OCI-LY1 (cell line): Measurements from ENCODE around the gene SLC22A25.
"Not testable (repeated sequence)": the region's sequence is repeated elsewhere in the genome, so short reads cannot be mapped to it uniquely, and the experiment has no call there.

ENCODE experiments used
- EZH2 ChIP-seq: fragments of 200-600 bp; sonication (generic), shearing (Covaris generic); IDR thresholded peaks from 2 replicates; pipeline ENCODE4 v1.8.0; 2017; ENCODE audit warnings: borderline replicate concordance, mixed run types, mild to moderate bottlenecking, antibody characterized with exemption, low read length, moderate library complexity, mixed read lengths
- TF ChIP-seq, protein P1 (sequence below): fragments of 200-600 bp; sonication (generic), shearing (Covaris generic); IDR thresholded peaks from 2 replicates; pipeline ENCODE4 v1.5.1; 2017; ENCODE audit warnings: mild to moderate bottlenecking, antibody characterized with exemption, low read length, moderate library complexity, mixed read lengths

DNA sequence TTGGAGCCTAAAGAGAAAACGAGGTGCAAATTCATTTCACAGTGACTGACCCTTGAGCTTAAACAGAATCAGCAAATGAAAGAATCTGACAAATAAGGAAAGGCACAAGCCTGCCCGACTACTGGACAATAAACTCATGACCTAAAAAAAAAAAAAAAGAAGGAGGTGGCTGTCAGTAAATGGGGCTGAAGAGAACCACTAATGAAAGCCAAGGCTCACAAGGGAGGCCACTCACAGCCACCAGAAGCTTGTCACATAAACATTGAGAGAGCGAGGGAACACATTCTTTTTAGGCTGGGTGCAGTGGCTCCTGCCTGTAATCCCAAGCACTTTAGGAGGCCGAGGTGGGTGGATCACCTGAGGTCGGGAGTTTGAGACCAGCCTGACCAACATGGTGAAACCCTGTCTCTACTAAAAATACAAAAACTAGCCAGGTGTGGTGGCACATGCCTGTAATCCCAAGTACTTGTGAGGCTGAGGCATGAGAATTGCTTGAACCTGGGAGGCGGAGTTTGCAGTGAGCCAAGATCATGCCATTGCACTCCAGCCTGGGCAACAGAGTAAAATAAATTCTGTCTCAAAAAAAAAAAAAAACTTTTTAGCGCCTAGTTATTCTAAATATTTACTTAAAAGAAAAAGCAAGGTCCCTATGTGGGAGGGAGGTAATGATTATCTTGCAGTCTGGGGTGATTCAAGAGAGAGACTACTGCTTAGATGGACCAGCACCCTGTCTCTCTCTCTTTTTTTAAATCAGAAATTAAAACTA, 4.0 kb upstream of the SLC22A25 start:
- TF ChIP-seq, protein P1, sequence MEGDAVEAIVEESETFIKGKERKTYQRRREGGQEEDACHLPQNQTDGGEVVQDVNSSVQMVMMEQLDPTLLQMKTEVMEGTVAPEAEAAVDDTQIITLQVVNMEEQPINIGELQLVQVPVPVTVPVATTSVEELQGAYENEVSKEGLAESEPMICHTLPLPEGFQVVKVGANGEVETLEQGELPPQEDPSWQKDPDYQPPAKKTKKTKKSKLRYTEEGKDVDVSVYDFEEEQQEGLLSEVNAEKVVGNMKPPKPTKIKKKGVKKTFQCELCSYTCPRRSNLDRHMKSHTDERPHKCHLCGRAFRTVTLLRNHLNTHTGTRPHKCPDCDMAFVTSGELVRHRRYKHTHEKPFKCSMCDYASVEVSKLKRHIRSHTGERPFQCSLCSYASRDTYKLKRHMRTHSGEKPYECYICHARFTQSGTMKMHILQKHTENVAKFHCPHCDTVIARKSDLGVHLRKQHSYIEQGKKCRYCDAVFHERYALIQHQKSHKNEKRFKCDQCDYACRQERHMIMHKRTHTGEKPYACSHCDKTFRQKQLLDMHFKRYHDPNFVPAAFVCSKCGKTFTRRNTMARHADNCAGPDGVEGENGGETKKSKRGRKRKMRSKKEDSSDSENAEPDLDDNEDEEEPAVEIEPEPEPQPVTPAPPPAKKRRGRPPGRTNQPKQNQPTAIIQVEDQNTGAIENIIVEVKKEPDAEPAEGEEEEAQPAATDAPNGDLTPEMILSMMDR: not testable (repeated sequence)
- TF ChIP-seq EZH2: not testable (repeated sequence)
